Body of pancreas (tissue), 4 donors: ENCODE data around the gene ZFR2.

Source experiments
- CTCF ChIP-seq, 7 experiments: fragments of 450-650 bp in 4 of 7; fragments of 200-600 bp in 3 of 7; sonication (generic) in 3 of 7; IDR thresholded peaks; one replicate each; pipeline ENCODE4 v1.5.1; 2016 to 2019; ENCODE audit warnings: antibody characterized with exemption in 7 of 7
- POLR2A ChIP-seq, 3 donors: fragments of 450-650 bp; IDR thresholded peaks; one replicate each; pipeline ENCODE4 v1.6.1; 2016; ENCODE audit warnings: antibody characterized with exemption in 3 of 3, mild to moderate bottlenecking in 2 of 3

DNA sequence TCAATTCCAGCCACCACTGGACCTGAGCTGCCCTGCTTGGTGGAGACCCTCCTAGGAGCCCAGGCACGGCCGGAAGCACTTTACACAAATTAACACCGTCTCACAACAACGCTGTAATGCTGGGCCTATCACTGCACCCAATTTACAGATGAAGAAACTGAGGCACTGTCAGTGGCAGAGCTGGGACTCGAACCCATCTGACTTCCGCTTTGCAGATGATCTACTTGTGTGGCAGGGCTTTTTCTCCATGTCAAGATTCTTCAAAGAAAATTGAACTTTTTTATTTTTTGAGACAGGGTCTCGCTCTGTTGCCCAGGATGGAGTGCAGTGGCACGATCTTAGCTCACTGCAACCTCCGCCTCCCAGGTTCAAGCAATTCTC is 33.8 kb downstream of the ZFR2 start:
- TF ChIP-seq CTCF (IDR thresholded peaks at IDR 0.05) (no peak), POLR2A (IDR thresholded peaks at IDR 0.05) (no peak)
